ENCODE results near the gene KRT33B. TPM values are rescaled to one million over a fixed set of nuclear protein-coding genes. Genes with fewer than 3 reads are reported as not detected.
"Not testable (repeated sequence)": the region's sequence is repeated elsewhere in the genome, so short reads cannot be mapped to it uniquely, and the experiment has no call there.

KRT33B gene
- total RNA-seq, 4 donors from 2014 or later: not detected

DNA sequence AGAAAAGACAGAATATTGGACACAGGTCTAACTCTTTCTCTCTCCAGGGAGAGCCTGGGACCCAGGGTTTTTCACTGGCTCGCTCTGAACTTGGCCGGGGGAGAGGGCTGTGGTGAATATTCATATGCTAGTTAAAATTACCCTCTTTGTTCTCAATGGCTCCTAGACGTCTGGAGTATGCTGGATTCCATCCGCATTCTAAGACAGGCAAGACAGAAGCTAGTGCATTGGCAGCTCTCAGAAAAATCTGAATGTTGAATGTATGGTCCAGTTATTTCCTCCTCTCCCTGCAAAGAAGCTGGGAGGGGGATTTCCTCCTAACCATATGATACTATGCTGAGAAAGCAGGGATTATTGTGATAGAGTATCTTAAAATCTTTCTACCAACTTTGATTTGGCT, 18.1 kb upstream of the KRT33B start:
- Histone ChIP-seq H3K36me3 (no peaks in the 10 kb centered on the region), H3K9me3 (no peaks in the 10 kb centered on the region), H3K27me3 (no peaks in the 10 kb centered on the region), H3K27ac (no peak overlapping the region), H3K4me1 (no peaks in the 10 kb centered on the region), H3K4me3 (replicated peaks in 1 of 3) (no peak overlapping the region)
- TF ChIP-seq, protein P1, sequence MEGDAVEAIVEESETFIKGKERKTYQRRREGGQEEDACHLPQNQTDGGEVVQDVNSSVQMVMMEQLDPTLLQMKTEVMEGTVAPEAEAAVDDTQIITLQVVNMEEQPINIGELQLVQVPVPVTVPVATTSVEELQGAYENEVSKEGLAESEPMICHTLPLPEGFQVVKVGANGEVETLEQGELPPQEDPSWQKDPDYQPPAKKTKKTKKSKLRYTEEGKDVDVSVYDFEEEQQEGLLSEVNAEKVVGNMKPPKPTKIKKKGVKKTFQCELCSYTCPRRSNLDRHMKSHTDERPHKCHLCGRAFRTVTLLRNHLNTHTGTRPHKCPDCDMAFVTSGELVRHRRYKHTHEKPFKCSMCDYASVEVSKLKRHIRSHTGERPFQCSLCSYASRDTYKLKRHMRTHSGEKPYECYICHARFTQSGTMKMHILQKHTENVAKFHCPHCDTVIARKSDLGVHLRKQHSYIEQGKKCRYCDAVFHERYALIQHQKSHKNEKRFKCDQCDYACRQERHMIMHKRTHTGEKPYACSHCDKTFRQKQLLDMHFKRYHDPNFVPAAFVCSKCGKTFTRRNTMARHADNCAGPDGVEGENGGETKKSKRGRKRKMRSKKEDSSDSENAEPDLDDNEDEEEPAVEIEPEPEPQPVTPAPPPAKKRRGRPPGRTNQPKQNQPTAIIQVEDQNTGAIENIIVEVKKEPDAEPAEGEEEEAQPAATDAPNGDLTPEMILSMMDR (IDR thresholded peaks at IDR 0.05): no peak
- TF ChIP-seq POLR2A (IDR thresholded peaks at IDR 0.05): no peak
- DNase-seq: no peak
- intact Hi-C loops (cut with DNase I): no loop called here
- WGBS, 2 donors: 67 to 76% methylated on average over 4 of the region's 4 CpGs

DNA sequence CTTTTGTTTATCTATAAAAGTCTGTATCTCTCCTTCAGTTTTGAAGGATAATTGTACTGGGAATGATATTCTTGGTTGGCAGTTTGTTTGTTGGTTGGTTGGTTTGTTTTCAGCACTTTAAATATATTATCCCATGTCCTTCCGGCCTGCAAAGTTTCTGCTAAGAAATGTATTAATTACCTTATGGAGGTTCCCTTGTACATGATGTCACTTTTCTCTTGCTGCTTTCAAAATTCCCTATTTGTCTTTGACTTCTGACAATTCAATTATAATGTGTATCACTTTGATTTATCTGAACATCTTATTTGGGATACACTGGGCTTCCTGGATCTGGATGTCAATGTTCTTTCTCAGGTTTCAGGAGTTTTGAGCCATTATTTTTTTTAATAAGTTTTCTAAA, 16.6 kb upstream of the KRT33B start:
- Histone ChIP-seq H3K27me3 (no peaks in the 10 kb centered on the region), H3K4me3 (replicated peaks in 1 of 3) (no peak overlapping the region), H3K36me3 (no peaks in the 10 kb centered on the region), H3K9me3 (no peaks in the 10 kb centered on the region), H3K4me1 (no peaks in the 10 kb centered on the region), H3K27ac (no peak overlapping the region)
- DNase-seq: no peak
- no peak for TF ChIP-seq POLR2A (IDR thresholded peaks at IDR 0.05)
- TF ChIP-seq, protein P1 (IDR thresholded peaks at IDR 0.05): no peak
- intact Hi-C loops (cut with DNase I): no loop called here
- WGBS, 2 donors: 94 to 100% methylated on average over 1 of the region's 1 CpG

DNA sequence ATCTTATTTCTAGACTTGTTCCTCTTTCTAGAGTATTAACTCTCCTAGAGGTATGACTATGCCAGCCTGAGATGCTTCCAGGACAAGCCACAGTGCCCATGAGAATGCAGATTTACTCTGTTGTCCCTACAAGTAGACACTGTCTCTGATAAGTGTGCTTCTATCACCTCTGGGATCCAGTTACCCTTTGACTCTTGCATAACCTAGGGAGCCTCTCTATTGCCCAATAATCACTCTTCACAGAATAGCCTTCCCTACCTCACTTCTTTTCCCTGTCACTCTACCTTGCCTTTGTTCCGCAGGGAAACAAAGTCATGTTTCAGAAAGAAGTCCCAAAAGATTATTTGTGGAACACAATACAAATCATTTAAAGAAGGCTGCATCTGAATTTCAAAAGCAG, 14.1 kb upstream of the KRT33B start:
- H3K27ac ChIP-seq: no peak overlapping the region
- no peaks in the 10 kb centered on the region for H3K9me3 ChIP-seq
- H3K36me3 ChIP-seq: no peaks in the 10 kb centered on the region
- TF ChIP-seq, protein P1 (IDR thresholded peaks at IDR 0.05): no peak
- TF ChIP-seq POLR2A (IDR thresholded peaks at IDR 0.05): no peak
- WGBS, 2 donors: 98 to 100% methylated on average over 1 of the region's 1 CpG
- DNase-seq: no peak
- no peaks in the 10 kb centered on the region for H3K4me1 ChIP-seq
- intact Hi-C loops (cut with DNase I): no loop called here
- no peaks in the 10 kb centered on the region for H3K27me3 ChIP-seq
- H3K4me3 ChIP-seq (replicated peaks in 1 of 3): no peak overlapping the region

DNA sequence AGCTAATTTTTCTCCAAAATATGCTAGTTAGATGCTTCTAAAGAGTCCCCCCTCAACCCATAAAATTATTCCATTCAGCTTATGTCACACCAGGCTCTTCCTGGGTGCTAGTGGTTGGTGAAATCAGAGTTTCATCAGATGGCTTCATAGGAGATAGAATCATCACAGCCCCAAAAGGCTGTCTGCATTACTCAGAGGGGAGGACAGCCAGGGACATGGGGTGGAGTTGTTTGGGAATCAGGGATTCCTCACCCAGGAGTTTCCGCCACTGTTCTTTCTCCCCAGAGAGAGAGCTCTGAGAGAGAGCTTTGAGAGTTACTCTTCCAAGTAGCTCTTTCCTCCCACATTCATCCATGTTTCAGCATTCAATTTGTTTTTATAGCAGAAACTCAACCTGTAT, 12.8 kb upstream of the KRT33B start:
- Histone ChIP-seq H3K36me3 (no peaks in the 10 kb centered on the region), H3K9me3 (no peaks in the 10 kb centered on the region), H3K4me1 (no peaks in the 10 kb centered on the region), H3K27me3 (no peaks in the 10 kb centered on the region), H3K27ac (no peak overlapping the region), H3K4me3 (replicated peaks in 1 of 3) (no peak overlapping the region)
- DNase-seq: no peak
- 83 to 100% methylated on average over 1 of the region's 1 CpG for WGBS, 2 donors
- TF ChIP-seq POLR2A (IDR thresholded peaks at IDR 0.05): no peak
- TF ChIP-seq, protein P1 (IDR thresholded peaks at IDR 0.05): no peak
- intact Hi-C loops (cut with DNase I): no loop called here

DNA sequence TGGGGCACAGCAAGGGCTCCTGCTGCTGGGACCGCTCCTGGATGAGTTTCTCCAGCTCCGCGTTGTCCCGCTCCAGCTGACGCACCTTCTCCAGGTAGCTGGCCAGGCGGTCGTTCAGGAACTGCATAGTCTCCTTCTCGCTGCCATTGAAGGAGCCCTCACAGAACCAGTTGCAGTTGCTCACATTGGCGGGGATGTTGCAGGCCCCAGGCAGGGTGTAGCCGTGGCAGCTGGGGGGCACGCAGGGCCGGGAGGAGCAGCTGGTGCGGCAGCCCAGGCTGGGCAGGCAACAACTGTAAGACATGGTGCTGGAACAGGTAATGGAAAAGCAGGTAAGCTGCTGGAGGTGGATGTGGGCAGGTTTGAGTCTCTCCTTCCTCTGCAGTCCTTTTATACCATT, 12.3 kb upstream of the KRT33B start, which contains the start of gene KRT34:
TSS of gene KRT34 (minus strand) at position 364 of the 400 bp plus-strand sequence. CDS start at position 304, 60 bp downstream.
- WGBS, 2 donors: 83 to 97% methylated on average over 6 to 11 of the region's 13 CpGs
- H3K36me3 ChIP-seq; H3K4me1 ChIP-seq; H3K27me3 ChIP-seq; intact Hi-C loops (cut with DNase I); H3K27ac ChIP-seq; H3K9me3 ChIP-seq; DNase-seq; H3K4me3 ChIP-seq (replicated peaks in 1 of 3): not testable (repeated sequence)

DNA sequence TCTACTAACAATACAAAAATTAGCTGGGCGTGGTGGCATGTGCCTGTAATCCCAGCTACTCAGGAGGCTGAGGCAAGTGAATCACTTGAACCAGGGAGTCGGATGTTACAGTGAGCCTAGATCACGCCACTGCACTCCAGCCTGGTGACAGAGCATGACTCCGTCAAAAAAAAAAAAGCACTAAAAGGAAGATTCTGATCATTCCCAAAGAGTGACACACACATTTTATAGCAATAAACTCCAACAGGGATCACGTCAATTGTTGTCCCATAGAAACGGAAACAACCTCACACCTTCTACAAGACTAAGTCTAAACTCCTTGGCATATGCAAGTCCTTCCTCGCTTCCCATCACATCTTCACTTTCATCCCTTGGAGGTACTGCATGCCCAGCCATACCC, 10.5 kb upstream of the KRT33B start:
- H3K9me3 ChIP-seq; H3K27me3 ChIP-seq; intact Hi-C loops (cut with DNase I); H3K27ac ChIP-seq; DNase-seq; H3K4me3 ChIP-seq (replicated peaks in 1 of 3); H3K4me1 ChIP-seq; H3K36me3 ChIP-seq: not testable (repeated sequence)
- 91 to 95% methylated on average over 7 of the region's 7 CpGs for WGBS, 2 donors

All from thyroid gland (tissue), 4 donors.